ENCODE measurements around the gene RBPJL.
"Not testable (repeated sequence)": the region's sequence is repeated elsewhere in the genome, so short reads cannot be mapped to it uniquely, and the experiment has no call there.

Gene RBPJL

DNA sequence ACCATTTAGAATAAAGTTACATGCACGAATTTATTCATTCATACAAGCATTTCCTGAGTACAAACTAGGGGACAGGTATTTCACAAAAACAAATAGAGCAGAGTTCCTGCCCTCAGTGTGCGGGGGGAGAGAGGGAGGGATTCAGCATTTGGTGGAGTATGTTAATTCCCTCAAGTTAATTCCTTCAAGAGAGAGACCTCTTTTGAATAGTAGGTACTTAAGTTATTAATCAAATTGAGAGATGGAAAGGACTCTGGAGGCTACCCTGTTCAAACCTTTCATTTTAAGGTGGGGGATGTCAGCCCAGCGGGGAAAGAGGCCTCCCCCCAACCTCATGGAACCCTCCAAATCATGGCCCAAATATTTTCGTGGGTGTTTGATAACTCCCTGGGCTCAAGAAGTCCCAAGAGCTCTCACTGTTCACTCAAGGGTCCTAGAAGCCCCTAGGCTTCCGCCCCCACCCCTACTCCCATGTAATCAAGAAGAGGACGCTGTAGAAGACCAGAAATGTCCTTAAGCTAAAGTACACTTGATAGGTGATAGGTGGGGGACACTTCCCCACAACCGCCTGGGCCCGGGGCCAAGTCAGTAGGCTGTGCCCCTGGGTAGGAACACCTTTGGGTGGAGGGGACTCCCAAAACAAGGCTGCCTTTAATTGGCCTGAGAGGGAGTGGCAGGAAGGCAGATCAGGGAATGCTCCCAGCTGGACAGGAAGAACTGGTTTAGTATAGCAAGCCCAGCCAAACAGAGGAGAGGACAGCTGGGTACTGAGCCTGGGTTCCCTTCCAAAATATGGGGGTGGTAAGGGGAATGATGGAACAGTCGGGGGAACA is 38.7 kb downstream of the RBPJL start:
- TF ChIP-seq CTCF (IDR thresholded peaks at IDR 0.05; ENCODE audit: low read length, missing control alignments), result no peak
- peak overlapping the region; percentile 82 for H3K4me3 ChIP-seq (replicated peaks; ENCODE audit: low read depth, low read length)
- DNase-seq (ENCODE audit: low read depth), result no peak

- no peak for TF ChIP-seq CTCF (IDR thresholded peaks at IDR 0.05; ENCODE audit: low read length, missing control alignments)
- peak overlapping the region; percentile 82 for H3K4me3 ChIP-seq (replicated peaks; ENCODE audit: low read depth, low read length)
- no peak for DNase-seq (ENCODE audit: low read depth)
Observed at GRCh38 chr20:45346291-45346718, 39.7 kb downstream of the RBPJL start.

- no peak for DNase-seq (ENCODE audit: low read depth)
- TF ChIP-seq CTCF (IDR thresholded peaks at IDR 0.05; ENCODE audit: low read length, missing control alignments), result no peak
- peak overlapping the region; percentile 82 for H3K4me3 ChIP-seq (replicated peaks; ENCODE audit: low read depth, low read length)
Observed at GRCh38 chr20:45346851-45347250, 40.2 kb downstream of the RBPJL start.

- no peak for DNase-seq (ENCODE audit: low read depth)
- TF ChIP-seq CTCF (IDR thresholded peaks at IDR 0.05; ENCODE audit: low read length, missing control alignments), result no peak
- peak overlapping the region; percentile 82 for H3K4me3 ChIP-seq (replicated peaks; ENCODE audit: low read depth, low read length)
Observed at GRCh38 chr20:45347297-45347935, 40.8 kb downstream of the RBPJL start.

- TF ChIP-seq CTCF (IDR thresholded peaks at IDR 0.05; ENCODE audit: low read length, missing control alignments), result no peak
- H3K4me3 ChIP-seq (replicated peaks; ENCODE audit: low read depth, low read length), result peak within 1 kb of the TSS; percentile 82
- DNase-seq (ENCODE audit: low read depth), result peak; percentile 62
Observed at GRCh38 chr20:45347936-45348778, 41.5 kb downstream of the RBPJL start, which contains the start of gene SDC4. TSS of gene SDC4 (minus strand) at chr20:45348424. CDS start at chr20:45348384, 40 bp downstream.

- no peak overlapping the region for H3K4me3 ChIP-seq (replicated peaks; ENCODE audit: low read depth, low read length)
- TF ChIP-seq CTCF (IDR thresholded peaks at IDR 0.05; ENCODE audit: low read length, missing control alignments), result no peak
- DNase-seq (ENCODE audit: low read depth), result no peak
Observed at GRCh38 chr20:45350217-45350616, 43.6 kb downstream of the RBPJL start.

- DNase-seq (ENCODE audit: low read depth), result not testable (repeated sequence)
Observed at GRCh38 chr20:45350795-45351194, 44.2 kb downstream of the RBPJL start.

More at GRCh38 chr20:45350795-45351194, 44.2 kb downstream of the RBPJL start:
- H3K4me3 ChIP-seq (replicated peaks; ENCODE audit: low read depth, low read length), result not testable (repeated sequence)
